ENCODE measurements around the gene FYB1.
A peak's percentile ranks its signal among the peaks of the same experiment; 100 is the strongest.

Gene FYB1

DNA sequence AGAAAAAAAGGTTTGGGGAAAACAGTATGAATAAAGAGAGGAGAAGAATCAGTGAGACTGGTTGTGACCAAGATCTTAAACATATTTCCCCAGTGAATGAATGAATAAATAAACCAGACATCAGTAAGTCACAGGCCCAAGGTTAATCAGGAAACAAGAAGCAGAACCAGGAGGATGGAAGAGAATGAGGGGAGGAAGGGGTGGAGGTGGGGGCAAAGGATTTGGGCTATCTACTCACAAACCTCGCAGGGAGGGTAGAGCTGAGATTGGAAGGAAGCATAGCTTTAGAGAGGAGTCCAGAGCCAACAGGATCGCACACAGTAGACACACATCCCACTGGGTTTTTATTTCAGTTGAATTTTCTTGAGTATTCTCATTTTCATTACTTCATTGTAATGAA, 97.4 kb downstream of the FYB1 start:
- no peak for DNase-seq (ENCODE audit: low spot score)
- no peak for FAIRE-seq

DNA sequence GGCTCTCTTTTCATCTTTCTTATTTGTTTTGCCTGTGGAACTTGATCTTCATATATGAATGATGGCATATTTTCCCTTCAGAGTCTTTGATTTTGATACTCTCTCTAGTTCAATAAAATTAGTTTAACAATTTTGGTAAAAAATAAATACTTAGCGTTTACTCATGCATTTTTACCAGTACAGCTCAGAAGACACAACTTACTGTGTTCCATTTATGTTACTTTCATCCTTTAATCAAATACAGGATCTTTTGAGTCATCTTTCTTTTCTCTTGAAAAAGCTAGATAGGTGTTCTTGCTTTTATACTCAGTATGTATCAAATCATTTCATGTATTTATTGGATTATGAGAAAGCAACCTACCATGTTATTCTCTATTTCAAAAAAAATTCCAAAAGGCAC, 98.0 kb downstream of the FYB1 start:
- DNase-seq (ENCODE audit: low spot score) (no peak), FAIRE-seq (no peak)

DNA sequence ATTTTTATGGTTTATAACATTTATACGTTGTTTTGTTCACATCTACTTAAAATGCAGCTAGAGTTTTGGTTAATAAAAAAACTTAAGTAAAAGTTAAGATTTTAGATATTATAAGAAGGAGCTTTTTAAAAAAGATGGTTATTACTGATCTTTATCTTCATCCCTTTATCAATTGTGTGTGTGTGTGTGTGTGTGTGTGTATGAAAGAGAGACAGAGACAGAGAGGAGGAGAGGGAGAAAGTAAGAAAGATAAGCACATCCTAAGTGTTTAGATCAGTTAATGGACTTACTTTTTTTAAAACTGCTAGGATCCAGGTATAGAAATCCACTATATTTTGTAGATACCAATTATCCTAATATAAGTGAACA, 99.3 kb downstream of the FYB1 start:
- FAIRE-seq (no peak), DNase-seq (ENCODE audit: low spot score) (no peak)

DNA sequence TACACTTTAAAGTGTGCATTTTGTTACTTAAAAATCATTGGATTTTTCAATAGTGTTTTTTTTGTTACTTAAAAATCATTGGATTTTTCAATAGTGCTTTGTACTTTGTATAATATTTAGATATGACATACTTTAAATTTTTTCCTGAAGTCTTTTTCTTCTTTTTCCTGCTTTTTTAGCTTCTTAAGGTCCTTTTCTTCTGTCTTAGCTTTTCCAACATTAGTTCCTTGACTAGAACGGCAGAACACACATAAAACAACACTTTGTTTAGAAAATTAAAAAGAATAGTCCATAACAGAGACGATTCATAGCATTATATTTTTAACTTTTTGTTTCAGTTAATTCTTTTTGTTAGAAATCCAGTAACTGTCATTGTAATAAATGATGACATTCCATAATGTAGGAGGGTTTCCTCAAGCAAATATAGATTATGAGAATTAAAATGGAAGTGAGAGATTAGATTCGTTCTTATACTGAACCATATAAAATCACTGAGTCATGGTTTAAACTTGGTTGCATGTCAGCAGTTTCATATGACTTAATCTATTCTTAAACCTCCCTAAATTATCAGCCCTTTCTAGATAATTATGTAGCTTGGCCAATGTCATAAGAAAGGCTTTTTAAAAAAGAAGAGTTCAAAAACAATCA, 99.8 kb downstream of the FYB1 start:
- DNase-seq (ENCODE audit: low spot score) (no peak), FAIRE-seq (no peak)

DNA sequence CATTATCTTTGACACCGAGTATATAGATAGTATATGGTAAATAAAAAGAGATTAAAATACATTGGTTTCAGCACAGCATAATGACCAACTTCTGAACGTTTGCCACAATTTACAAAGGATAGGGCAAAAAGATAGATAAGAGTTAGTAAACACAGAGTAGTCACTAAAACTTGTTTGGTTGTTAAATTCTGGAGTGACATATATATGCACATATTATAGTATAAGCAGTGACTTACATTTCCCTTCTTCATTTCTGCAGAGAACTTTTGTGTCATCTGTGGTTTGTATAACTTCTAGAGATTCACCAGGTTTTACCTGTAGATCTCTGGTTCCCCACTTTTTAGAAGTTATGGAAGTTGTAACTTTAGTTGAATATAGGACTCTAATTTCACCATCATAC, 100.7 kb downstream of the FYB1 start:
- DNase-seq (ENCODE audit: low spot score) = no peak

DNA sequence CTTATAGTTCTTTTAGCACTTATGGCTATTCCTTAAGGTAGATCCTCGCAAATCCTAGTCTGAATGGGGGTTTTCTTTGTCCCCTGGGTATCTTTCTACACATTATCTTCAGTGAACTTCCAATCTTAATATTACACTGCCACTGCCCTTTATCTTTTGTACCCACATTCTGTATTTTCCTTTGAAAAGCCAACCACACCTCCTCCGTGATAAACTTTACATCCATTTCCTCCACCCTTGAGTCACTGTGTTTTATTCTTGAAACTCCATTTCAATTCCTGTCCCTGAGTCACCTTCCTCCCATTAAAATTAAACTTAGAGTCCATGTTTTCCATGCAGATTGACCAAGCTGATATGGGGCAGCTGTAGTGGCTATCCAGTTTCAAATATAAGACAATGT, 102.0 kb downstream of the FYB1 start:
- FAIRE-seq (no peak), DNase-seq (ENCODE audit: low spot score) (no peak)

More for the DNA sequence above, 100.7 kb downstream of the FYB1 start:
- FAIRE-seq = no peak

DNA sequence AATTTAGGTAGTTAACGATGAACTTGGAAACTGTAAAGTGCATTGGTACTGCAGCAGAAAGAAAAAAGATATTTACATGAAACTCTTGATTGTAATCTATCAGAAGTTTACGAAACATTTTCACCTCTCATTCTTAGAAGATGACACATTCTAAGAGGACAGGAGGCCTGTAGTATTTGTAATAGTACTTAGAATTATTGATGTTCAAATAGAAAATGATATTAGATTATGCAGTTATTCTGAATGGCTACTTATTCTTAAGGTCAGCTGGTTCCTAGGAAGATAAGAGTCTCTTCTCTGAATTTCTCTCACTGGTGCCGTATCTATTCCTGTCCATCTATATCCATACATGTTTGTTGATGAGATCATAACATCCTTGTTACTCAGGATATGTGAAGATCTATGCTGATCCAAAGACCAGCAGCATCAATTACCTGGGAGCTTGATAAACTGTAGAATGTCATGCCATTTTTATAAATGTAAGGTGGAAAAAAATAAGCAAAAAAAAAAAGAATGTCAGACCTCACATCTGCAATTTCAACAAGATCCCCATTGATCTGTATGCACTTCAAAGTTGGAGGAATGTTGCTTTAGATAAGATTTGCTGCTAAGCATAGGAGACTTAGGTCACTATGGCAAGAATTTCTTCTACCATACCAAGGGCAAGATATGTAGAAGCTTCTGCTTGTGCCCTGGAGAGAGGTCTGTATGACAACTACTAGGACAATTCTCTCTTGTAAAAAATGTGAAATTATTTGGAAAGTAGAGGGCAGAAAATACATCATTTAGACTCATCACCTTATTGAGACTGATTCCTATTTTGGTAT, 102.8 kb downstream of the FYB1 start:
- DNase-seq (ENCODE audit: low spot score) = no peak
- FAIRE-seq = no peak

DNA sequence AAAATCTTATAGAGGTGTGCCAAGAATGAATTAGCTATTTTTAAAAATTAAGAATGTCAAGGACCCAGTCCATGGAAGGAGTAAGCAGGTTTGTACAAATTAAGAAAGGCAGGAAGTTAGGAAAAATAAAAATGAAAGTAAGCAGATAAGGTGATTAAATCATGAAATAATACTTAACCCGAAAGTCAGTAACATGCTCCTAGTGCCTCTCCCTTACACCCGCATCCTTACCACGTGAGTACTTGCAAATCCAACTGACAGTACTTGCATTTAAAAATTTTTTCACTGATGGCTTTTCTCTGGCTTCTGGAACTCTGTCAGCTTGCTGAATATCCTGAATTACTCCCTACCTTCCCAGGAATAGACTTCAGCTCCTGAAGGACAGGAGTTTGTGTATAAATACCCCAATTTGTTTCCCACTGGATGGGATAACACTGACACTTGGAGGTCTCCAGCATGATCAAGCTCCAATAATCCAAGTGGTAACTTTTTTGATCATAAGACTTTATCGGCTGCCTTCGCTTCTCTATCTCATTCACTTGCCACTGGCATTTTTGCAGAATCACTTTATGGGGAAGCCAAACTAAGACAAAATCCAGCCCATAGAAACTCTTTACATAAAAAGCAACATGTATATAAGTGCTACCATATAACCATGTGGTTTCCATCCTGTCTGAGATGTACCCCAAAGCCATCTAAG, 103.6 kb downstream of the FYB1 start:
- DNase-seq (ENCODE audit: low spot score) = no peak
- no peak for FAIRE-seq

DNA sequence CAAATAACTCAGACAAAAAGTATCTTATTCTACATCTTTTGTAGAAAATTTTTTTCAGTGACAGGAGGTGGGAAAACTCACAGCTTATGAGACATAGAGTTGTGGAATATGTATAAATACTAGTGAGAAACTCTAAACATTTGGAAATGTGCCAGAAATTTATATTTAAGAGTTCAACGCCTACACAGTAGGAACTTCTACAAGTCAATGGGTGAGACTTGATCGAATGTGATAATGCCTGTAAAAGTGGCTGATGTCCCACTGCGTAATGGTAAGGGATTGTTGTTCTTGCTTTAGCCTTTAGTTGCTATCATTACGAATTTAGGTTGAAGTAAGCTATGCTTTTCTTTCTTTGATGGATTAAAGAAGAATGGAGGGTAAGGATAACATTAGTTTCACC, 105.2 kb downstream of the FYB1 start:
- FAIRE-seq (no peak), DNase-seq (ENCODE audit: low spot score) (no peak)

DNA sequence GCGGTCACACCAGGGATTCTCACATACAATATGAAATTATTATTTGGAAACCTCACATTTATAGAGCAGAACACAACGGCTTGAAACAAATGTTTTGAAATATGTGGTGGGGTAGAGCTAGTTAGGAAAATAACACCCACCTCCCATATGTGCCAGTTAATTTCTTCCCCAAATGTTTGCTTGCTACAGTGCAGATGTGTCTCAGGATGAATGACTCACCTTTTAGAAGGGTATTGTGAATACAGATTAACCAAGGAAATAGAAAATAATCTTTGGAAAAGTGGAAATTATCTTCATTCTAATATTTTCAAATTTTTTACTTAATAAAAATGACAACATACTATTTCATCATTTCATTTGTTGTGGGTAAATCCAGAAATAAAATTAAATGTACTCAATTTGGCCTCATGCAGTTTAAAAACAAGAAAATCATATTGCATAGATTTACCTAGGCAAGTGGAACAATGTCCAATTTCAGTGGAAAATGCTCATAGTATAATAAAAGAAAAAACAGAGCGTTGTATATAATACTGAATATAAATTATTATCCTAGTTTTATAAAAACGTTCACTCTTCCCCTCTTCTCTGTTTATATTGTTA, 105.9 kb downstream of the FYB1 start:
- DNase-seq (ENCODE audit: low spot score) (no peak), FAIRE-seq (no peak)

DNA sequence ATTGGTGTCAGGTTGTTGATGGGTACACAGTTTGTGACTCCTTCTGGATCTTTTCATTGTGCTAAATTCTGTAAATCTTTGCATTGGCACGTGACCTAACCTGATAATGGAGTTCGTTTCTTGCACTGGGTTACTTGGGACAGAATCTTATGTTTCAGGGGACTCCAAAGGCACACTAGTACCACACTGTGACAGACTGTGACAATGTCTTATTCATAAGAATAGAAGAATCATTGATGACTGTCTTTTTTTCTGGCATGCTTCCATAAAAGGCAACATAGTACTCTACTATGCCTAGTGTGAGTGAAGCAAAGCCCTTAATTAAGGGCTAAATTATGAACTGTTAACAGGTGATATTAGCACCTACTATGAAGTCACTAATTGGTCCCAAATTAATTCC, 109.8 kb downstream of the FYB1 start:
- DNase-seq (ENCODE audit: low spot score) = no peak
- FAIRE-seq = no peak

DNA sequence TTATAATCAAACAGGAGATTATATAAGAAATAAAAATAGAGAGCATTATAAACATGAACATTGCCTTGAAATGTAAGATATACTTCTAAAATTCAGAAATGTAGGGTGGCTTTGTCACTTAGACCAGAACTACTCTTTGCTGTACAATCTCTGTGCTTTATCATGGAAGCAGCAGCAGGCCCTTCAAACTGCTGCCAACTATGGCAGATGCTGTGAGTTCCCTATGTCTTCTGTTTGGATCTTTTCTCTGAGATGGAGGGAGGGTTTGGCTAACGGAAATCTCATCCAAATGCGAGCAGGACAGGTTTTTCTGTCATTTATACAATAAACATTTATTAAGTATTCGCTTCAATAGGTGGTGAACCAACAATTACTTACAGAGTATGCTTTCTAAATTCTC, 110.4 kb downstream of the FYB1 start:
- DNase-seq (ENCODE audit: low spot score) (no peak), FAIRE-seq (no peak)

DNA sequence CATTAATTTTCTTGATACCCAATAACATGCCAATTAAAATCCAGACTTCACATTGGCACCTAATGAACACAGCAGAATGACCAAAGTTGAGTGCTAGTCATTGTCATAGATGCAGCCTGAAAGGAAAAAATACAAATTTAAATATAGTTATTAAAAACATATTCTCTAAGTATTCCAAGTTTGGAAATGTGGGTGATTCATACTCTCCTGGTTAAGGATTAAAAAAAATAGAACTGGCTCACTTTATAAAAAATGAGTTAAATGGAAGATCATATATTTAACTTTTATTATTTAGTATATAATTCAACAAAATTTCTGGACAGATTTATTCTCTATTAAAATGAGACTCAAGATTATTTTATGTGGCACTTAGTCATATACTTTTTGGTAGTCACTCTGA, 112.0 kb downstream of the FYB1 start:
- FAIRE-seq (no peak), DNase-seq (ENCODE audit: low spot score) (no peak)

DNA sequence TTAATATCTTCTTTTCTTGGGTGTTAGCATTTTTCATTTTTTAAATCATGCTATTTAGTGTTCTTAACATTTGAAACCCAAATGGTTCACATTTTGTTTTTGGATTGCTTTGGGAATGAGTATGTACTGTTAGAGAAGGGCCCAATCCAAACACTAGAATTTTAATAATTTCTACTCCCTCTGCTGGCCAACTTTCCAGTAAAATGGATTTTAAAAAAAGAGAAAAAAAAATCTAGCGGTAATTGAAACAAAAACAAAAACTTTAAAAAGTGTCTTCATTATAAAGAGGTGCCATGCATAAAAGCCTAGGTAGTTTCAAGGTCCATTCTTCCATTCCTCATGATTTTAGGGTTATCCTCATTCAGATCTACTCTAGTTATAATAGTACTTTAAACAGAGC, 113.0 kb downstream of the FYB1 start:
- FAIRE-seq = no peak

DNA sequence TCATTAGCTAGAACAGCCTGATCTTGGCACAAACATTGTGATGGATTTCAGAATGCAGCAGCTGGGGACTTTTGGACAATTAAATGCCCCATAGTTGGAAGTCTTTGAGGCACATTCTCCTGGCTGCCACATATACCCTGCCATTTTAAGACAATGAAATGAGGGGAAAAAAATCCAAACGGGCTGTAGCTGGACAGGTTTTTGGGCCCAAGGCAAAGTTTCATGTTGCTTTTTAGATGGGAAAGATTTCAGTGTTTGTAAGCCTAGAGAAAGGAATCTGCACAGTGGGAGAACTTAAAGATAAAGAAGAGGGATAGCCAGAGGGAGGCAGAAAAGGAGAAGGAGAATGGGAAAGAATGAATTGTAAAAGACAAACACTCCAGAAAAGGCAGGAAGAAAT, 115.1 kb downstream of the FYB1 start:
- no peak for FAIRE-seq
- no peak for DNase-seq (ENCODE audit: low spot score)

More for the DNA sequence above, 113.0 kb downstream of the FYB1 start:
- DNase-seq (ENCODE audit: low spot score) = no peak

DNA sequence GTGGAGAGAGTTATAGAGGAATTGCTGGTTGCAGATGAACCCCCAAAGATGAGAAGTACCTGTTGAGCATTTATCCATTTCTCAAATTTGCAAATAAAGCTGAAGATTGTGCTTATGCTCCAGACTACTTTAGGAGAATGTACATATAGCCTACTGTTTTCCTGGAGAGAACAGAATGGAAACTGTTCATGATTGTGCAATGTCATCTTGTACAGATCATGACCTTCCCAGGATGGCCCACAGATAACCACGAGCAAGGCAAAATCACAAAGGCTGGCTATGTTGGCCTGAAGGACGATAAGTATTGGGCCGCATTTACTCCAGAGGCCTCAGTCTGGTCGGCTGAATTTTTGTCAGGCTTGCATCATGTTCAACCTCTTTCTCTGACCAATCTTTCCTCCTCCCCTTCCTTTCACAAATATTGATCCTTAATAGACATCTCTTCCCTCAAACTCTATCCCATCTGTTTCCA, 116.6 kb downstream of the FYB1 start:
- DNase-seq (ENCODE audit: low spot score) = no peak
- peak; percentile 86 for FAIRE-seq

DNA sequence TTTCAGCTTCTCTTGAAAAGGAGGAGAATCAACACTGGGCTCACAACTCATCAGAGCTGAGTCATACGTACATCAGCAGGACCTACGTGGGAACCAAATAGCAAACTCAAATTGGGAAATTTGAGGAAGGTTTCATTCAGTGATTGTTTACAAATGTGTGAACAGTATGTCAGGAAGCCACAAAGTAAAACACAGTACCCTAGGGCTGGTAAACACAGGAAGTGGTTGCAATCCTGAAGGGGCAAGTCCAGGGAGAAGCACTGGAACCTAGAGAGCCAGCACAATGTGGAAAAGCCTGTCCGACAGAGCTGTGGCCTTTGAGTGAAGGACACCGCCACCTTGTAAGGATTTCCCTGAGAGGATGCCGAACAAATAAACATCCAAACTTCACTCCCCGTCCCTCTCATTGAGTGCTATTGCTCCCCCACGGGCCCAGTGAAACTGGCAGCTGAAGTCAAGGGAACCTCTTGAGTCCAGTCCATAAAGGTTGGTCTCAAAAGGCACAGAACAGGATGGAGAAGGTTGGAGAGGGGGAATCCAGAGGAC, 118.4 kb downstream of the FYB1 start:
- FAIRE-seq (peak; percentile 67), DNase-seq (ENCODE audit: low spot score) (peak; percentile 72)

DNA sequence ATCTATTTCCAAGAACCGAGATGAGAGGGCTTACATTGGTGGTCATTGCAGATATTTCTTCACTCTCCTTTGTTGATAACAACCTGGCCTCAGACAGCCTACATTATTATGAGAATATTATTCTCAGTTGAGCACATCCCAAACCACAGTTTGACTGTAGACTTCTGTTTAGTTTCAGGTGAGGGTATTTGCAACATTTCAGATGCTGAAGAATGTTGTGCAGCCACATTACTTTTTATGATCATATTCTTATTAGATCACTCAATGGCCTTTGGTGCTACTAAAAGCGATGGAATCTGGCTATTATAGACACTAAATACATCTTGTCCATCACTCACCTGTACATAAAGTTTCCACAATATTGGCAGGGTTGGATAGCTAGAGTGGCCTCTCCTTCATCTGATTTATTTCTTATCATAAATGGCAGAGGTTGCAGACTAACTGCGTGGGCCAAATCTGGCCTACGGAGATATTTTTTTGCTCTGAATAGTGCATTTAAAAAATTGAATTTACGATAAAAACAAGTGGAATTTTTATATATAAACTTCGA, 119.0 kb downstream of the FYB1 start:
- DNase-seq (ENCODE audit: low spot score) = no peak
- FAIRE-seq = no peak

DNA sequence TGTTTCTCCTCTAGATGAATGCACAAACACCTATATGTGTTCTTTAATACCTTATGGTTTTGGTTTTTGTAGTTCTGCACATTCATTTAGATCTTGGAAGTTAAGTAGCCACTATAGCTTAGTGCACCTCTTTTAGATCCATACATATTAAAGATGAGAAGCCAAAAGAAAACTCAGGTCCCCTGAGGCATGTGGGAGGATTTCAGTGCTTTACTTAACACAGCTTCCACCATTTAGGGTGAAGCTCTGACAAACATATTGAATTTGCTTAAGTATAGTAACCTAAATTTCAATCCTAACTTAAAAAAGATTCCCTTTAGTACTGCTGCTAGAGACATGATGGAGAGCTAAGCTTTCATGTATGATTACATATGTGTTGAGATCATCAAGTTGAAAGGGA, 119.5 kb downstream of the FYB1 start:
- DNase-seq (ENCODE audit: low spot score) (no peak), FAIRE-seq (no peak)

DNA sequence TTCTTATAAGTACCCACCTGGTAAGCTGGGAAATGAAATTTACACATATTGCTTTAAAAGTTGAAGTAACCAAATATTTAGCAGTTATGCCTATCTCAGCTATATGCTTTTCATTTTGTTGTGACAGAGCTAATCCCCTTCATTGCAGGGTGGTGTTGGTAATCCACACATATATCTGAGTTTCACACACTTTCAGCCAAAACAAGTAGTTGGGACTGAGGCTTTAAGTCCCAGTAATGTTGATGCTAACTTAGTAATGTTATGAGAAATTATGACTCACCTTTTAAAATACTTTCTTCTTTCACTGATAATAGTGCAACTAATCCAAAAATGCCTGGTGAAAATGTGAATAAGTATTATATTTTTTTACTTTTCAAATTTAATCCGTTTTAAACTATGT, 126.0 kb downstream of the FYB1 start:
- FAIRE-seq (no peak), DNase-seq (ENCODE audit: low spot score) (no peak)

DNA sequence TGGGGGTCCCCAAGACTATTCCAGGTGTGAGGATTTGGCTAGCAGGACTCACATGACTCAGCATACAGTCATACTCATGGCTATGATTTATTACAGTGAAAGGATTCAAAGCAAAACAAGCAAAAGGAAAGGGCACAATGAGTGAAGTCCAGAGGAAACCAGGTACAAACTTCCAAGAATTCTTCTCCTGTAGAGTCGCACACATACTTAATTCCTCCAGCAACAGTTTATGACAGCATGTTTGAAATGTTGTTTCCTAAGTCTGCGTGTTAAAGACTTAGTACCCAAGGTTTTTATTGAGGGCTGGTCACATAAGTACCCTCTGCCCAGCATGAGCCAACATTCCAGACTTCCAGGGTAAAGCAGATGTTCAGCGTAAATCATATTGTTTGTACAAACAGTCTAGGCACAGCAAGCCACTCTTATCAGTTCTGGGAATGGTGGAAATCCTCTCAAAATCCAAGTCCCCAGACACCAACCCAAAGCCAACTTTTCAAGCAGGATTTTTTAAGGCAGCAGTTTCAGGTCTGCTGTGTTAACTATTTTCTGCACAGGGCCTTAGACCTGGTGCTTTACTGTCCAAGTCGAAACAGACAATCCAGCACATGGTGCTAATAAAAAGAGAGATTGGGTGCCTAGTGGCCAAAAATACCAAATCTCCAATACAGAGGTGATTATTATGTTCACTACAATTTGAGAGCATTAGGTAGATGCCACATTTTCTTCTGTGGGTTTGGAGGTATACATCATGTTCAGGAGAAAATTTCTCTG, 126.6 kb downstream of the FYB1 start:
- DNase-seq (ENCODE audit: low spot score) (peak; percentile 51), FAIRE-seq (peak; percentile 82)

Measured in urothelium cell line (cell line).